HG03175 (cell line): ENCODE results near the gene MEN1.
"Not testable (repeated sequence)": the region's sequence is repeated elsewhere in the genome, so short reads cannot be mapped to it uniquely, and the experiment has no call there.

ENCODE experiments used
- ATAC-seq: cut with Tn5 transposase; IDR thresholded peaks from one replicate; pipeline ENCODE4 v1.9.1; 2021; ENCODE audit warnings: mild to moderate bottlenecking, moderate library complexity; ENCODE audit not compliant: unreplicated experiment

MEN1 gene

DNA sequence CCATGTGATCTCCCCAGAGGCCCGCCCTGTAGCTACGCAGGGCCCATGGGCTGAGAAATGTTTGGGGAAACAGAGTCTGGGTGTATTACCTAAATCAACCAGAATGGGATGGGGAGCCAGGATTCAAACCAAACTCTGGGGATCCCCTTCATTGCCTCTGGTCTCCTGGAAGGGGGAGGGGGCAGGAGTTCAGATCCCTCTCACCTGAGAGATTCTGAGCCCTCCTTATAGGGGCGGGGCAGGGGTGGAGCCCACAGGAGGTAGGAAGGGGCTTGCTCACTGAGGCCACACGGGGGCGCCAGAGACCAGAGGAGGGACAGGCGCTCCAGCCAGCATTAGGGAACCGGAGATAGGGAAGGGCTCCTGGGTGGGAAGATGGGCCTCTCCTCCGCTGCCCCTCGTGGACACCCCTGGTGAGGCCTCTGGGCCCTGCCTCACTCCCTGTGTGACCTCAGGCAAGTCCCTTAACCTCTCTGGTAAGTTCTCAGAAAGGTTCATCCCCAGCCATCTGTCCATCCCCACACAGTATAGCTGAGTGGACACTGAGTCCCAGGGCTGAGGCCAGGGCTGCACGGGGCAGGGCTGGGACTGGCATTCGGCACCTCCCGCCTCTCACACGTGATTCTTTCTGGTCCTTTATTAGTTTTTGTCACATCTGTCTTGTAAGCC lies 36.8 kb upstream of the MEN1 start:
- no peak for ATAC-seq

DNA sequence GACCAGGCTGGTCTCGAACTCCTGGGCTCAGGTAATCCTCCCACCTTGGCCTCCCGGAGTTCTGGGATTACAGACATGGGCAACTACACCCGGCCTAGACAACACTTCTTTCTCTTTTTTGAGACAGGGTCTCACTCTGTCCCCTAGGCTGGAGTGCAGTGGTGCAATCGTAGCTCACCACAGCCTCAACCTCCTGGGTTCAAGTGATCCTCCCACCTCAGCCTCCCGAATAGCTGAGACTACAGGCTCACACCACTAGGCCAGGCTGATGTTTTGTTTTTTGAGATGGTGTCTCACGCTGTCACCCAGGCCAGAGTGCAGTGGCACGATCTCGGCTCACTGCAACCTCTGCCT lies 35.4 kb upstream of the MEN1 start:
- ATAC-seq: not testable (repeated sequence)

DNA sequence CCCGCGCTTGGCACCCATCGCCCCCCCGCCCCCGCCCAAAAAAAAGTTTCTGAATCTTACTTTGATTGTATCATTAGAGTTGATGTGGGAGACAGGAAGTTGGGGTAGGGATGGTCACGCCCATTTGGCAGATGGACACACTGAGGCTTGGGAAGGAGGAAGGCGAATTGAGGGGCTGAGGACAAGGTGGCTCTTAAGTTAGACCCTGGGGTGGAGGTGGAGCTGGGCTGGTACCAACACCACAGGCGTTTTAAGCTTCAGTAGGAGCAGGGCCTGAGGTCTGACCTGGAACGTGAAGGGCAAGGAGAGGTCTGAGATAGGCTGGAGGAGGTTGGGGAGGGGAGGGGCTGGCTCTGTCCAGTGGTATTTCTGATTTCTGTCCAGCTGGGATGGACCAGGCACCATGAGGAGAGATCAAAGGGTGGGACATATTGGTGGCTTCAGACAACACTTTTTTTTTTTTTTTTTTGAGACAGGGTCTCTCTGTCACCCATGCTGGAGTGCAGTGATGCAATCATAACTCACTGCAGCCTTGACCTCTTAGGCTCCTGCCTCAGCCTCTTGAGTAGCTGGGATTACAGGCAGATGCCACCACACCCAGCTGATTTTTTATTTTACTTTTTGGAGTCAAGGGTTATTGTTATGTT lies 34.9 kb upstream of the MEN1 start:
- no peak for ATAC-seq

DNA sequence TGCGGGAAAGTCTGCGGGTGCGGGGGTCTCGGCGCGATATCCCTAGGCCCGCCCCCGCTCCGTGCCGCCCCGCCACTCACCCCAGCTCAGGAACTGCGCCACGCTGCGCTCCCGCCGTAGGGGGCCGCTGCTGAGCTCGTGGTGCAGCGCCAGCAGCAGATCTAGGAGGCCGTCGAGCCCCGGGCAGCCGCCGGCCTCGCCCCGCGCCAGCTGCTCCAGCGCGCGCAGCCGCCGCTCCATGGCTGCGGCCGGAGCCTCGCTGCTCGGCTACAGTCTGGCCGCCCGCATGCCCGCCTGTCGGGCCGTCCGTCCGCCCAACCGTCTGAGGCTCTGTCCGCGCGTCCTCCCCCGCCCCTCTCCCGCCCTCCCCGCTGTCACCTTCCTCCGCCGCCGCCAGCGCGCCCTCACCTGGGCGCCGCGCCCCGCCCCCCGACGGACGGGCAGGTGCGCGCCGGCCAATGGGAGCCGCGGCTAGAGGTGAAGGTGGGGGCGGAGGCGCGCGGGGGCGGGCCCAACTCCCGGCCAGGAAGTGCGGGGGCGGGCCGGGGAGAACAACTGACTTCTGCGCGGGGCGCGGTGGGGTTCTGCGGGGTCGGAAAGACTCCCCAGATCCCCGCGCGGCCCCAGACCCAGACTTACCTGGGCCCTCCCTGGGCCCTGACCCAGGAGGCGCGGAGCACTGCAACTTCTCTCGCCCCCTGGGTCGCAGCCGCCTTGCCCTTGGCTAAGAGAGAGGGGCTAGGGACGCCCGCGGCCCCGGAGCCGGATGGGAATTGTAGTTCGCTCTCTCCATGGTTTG lies 34.2 kb upstream of the MEN1 start, which contains the start of gene CDC42BPG:
Gene CDC42BPG (minus strand): TSS at position 324 of the 799 bp plus-strand sequence. CDS start 84 bp downstream, at position 240.
- ATAC-seq: no peak

DNA sequence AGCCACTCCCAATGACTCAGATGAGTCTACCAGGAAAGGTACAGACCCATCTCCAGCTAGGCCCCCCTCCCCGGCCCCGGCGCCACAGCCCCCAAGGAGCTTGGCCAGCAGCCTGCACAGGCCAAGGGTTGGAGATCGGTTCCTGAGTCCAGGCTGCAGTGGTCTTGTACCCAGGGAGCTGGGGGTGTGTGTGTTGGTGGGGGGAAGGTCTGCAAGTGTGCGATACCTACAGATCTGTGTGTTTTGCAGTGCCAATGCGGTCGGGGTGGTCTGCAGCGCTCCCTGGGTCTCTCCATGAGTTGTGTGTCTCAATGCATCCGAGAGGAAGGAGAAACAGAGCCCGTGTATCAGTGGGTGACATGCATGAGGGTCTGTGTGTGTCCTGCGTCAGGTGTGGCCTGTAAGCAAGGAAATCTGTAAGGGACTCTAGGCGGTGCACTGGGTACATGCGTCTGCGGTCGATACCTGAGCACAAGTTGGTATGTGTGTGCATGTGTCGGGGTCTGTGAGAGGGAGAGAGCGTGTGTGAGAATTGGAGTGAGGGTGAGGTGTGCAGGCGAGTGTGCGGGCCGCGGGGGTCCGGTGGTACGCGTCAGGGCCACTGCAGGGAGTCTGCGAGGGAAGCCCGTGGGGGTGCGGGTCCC lies 33.5 kb upstream of the MEN1 start:
- ATAC-seq: no peak

DNA sequence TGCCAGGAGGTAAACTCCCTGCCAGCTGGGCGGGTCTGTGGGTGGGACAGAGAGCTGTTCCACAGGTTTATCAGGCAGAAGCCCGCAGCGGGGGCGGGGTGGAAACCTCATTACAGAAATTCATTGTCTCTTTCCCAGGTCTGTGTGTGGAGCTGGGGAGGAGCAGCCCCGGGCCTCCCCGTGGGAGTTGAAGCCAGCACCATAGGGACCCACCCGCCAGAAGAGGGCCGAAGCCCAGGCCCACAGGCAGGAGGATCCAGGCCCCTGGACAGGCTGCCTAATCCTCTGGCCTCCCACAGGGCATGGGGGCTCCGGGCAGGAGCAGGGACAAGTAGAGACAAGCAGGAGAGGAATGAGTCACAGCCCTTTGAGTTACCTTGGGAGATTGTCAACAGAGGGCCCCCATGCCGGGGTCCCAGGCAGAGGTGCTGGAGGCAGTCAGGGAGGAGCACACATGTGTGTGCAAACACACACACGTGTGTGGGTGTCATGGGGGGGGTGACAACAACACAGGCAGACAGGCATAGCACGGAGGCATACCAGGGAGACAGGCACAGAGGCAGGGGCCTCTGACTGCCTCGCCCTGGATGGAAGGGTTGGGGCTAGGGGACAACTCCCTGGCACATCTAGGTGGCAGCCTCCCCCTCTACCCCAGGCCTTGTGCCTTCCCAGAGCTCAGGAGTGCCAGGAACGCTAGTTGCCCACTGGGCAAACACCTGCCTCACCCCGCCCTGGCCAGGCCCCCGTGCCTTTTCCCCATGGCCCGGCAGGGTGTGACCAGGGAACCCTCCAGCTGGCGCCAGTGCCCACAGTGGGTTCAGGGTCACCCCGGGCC lies 32.7 kb upstream of the MEN1 start:
- no peak for ATAC-seq

DNA sequence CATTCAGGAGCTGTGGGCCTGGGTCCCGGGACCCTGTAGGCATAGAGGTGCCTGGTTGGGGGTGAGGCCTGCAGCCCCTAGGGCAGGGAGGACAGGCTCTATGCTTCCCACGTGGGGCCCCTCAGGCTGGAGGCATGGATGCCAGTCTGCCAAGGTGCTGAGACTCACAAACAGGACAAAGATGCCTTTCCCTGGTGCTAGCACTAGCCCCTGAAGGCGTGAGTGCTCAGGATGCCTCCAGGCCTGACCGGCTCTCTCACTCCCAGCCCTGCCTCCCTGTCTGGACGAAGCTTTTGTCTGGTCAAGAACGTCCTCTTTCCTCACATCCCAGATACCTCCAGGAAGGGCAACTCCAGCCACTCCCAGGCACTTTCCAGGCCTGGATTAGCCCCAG lies 32.0 kb upstream of the MEN1 start:
- no peak for ATAC-seq

DNA sequence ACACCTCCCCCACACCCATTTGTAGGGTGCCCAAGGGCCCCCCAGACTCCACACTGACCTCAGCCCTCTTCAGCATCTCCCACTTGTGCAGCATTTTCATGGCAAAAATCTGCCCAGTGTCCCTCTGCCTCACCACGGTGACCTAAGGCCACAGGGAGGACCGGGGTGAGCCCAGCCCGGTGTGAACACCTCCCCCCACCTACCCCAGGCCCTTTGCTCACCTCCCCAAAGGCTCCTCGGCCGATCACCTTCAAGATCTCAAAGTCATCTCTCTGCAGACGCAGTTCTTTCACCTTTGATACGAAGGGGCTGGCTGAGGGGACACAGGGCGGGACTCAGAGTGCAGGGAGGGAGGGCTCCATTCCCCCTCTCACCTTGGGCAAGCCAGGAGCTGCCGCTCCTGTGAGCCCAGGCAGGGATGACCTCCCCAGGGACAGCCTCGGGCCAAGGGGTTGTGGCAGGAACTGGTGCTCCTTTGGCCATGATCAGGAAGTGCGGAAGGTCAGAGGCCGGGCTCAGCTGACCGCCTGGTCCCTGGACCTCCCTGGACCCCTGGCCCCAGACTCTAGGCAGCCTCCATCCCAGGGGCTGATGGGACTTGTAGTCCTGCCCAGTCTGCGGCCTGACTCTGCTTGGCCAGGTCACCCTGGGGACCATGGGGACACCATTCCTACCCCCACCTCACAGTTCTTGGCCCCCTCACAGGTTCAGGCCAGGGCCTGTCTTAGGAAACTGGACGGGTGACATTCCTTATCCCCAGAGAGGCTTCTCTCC lies 31.4 kb upstream of the MEN1 start:
- ATAC-seq: no peak

DNA sequence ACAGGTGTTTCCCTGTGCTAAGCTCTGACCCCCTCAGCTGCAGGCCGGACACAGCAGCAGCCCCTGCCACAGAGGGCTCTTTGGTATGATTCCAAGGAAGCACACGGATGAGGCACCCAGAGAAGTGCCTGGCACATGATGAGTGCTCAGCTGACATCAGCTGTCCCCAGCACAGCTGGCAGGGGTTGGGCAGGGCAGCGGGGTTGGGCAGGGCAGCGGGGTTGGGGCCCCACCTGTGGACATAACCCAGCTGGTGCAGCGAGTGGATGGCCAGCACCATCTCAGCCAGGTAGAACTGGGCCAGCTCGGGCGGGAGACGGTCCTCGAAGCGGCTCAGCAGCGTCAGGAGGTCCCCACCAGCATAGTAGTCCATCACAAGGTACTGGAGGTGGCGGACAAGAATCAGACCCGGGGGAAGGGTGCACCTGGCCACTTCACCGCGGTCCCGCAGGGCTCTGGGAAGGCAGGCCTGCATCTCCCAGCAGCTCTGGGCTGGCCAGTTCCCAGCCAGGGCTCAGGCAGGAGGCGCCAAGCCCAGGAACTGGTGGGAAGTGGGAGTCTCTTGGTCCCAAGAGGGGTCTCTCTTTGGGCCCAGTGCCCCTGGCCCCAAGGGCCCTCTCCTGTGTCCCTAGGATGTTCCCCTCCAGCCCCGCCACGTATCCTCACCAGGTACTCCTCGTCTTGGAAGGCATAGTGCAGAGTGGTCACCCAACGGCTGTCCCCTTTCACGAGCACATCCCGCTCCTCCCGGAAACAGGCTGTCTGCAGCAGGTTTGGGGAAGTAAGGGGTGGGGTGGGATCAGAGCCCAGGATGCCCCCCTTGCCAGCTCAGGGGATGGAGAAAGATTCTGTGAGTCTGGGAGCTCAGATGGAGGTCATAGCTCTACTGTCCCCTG lies 29.8 kb upstream of the MEN1 start:
- no peak for ATAC-seq

DNA sequence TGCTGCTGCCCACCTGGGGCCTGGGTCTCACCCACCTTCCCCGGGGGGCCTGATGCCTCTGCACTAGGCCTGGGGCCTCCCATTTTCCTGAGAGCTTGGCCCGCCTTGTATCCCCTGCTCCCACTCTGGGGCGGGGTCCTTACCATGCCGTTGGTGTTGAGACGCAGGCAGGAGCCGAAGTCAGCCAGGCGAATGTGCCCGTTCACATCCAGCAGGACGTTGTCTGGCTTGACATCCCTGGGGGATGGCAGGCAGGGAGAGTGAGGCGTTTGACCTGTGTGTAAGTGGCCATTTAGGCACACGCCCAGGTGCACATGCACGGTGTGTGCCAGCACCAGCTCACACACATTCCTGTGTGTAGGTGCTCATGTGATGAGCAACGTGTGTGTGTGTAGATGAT lies 29.0 kb upstream of the MEN1 start:
- ATAC-seq: no peak

DNA sequence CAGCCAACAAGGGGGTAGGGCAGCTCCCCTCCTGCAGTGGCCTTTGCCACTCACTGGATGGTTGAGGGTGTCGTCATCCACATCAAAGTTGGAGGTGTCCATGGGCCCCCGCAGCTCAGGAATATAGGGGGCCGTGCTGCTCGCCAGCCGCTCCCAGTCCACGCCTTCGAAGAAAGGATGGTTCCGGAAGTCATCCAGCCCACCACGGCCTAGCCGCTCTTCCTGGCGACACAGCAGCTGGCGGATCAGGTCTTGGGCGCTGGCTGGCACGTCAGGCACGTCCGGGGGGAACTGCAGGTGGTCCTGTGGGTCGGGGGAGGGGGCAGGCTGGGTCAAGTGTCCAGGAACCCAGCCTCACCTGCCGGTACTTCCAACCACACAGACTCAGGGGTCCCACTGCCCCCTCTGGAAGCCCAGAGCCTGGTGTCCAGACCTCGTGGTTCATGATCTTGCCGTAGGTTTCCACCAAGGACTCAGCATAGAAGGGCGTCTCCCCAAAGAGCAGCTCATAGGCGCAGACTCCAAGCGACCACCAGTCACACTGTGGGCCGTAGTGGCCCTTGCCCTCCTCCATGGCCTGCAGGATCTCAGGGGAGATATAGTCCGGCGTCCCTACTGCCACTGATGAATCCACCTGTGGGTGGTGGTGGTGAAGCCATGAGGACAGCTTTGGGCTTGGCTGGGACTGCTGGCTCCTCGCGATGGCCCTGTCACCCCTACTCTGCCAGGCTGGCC lies 28.4 kb upstream of the MEN1 start:
- ATAC-seq: no peak

DNA sequence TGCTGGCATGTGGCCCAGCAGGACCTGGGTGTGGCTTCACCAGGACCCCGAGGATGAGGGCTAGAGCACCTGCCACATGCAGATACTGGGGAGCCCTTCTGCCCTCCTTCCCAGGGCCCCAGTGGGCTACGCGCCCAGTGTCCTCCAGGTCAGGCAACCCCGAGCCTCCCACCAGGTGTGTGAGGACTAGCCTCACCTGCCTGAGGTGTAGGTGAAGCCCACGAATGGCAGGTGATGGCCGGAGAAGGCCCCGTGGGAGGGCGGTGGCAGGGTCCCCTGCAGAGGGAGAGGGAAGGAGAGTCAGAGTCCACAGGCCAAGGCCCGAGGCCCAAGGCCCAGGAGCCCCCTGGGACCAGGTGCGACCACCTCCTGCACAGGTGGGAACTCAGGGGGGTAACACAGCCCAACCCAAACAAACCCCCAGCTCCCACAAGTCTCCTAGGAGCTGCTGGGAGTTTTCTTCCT lies 27.6 kb upstream of the MEN1 start:
- ATAC-seq: no peak

DNA sequence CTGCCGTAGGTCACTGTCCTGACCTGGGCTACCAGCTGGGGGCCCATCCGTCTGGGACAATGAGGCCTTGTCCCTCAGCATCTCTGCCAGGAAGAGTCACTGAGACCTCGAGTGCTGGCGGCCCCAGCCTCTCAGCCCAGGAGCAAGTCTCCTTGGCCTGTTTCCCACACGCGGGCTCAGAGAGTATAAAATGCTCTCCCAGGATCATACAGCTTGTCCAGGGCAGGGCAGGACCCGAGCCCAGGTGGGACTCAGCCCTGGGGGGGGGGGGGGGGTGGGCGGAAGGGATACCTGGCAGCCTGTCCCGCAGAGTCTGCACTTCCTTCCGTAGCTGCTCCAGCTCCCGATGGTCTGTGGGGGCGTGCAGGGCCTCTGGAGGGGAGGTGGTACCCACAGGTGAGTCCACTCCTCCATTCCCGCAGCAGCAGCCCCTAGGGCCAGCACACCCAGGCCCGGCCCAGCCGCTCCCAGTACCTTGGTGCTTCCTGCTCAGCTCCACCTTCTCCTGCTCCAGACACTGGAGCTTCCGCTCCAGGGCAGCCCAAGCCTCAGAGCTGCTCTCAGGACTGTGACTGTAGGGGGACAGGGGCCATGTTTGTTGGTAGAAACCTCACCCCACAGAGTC lies 26.2 kb upstream of the MEN1 start:
- no peak for ATAC-seq

DNA sequence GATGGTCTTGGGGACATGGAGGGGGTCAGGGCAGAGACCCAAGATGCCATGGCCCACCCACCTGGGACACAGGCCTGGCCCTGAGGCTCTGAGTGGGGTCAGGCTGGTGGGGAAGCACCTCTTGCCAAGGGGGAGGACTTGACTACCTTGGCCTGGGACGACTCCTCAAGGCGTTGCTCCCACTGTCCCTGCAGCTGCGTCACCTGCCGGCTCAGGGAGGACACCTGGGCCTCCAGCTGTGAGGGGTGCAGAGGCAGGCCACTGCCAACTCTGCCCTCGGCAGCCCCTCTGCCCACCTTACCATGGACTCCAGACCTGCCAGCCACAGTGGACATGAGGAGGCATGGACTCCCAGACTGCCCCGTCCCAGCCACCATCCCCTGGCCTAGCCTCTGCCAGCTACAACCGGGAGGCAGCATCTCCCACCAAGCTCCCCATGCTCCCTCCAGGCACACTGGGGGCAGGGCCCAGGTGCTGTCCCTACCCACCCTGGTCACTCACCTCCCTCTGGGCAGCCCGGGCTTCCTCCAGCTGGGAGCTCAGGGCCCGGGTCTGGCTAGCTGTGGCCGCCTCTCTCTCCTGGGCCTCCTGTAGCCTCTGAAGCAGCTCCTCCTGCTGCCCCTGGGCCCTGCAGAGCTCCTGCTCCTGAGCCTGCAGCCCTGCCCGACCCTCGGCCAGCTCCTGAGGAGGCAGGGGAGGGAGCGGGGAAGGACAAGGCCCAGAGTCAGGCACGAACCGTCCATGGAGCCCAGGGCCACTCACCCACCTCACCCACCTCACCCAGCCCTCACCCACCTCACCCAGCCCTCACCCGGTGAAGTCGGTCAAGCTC lies 25.5 kb upstream of the MEN1 start:
- no peak for ATAC-seq

DNA sequence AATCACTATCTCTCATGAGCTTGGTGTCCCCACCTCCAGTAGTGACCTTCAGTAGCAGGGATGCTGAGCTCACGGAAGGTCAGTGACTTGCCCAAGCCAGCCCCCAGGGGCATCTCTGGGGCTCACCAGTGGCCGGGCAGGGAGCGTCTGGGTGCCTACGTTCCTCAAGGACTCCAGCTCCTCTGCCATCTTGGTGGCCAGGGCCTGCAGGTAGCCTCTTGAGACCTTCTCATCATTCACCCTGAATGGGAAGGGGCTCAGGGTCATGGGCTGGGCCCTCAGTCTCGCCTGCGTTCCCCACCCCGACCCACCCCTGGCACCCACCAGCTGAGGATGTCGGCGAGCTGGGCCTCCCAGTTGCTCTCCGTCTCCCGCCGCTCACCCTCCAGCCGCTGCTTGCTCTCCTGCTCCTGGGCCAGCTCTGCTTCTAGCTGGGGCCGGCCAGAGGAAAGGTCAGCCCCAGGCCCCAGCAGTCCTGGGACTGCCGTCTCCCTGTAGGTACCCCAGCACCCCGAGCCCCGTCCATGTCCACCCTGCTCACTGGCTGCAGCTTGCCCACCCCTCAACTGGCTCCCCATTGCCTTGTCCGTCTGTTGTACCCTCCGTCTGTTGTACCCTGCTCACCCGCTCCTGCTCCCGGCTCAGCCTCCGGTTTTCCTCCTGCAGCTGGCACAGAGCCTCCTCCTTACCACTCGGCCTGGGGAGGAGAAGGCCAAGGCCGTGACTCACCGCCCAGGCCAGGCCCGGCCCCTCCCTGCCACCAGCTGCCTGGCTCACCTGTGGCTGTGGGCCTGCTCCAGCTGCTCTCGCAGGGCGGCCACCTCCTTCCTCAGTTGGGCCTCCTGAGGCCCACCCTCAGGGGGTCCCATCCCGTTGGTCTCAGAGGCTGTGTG lies 24.6 kb upstream of the MEN1 start:
- ATAC-seq: no peak
